ENCODE results near the gene ITGB5. TPM values are rescaled to one million over a fixed set of nuclear protein-coding genes. Genes with fewer than 3 reads are reported as not detected.
A peak's percentile ranks its signal among the peaks of the same experiment; 100 is the strongest.

The ITGB5 gene
- total and polyA plus RNA-seq, 2 donors (not counting 1 experiment from before 2014, with no cell fraction given) = 99.7 to 196 TPM

GRCh38 chr3:124882816-124883747 lies 4.1 kb downstream of the ITGB5 start:
- no peaks in the 10 kb centered on the region for H3K27me3 ChIP-seq (ENCODE audit: control insufficient read depth, insufficient read depth, low read length)
- no peak overlapping the region for H3K9ac ChIP-seq (ENCODE audit: insufficient read depth, low read length)
- no peak overlapping the region for H3K27ac ChIP-seq (ENCODE audit: insufficient read depth, low read length)
- peak in 1 of 2 donors; percentile 51 for DNase-seq (ENCODE audit: low read depth in 2 of 2)
- H3K36me3 ChIP-seq (ENCODE audit: control insufficient read depth, insufficient read depth, low read length) = no peaks in the 10 kb centered on the region
- TF ChIP-seq EZH2 (IDR thresholded peaks at IDR 0.05; ENCODE audit: low read length, missing control alignments) (no peak), CTCF (conservative IDR thresholded peaks at IDR 0.05 in 1 of 2, IDR thresholded peaks at IDR 0.05 in 1 of 2; ENCODE audit: low read depth in 1 of 2, low read length in 2 of 2) (no peak)
- H3K9me3 ChIP-seq (ENCODE audit: control insufficient read depth, insufficient read depth, low read depth, low read length) = no peaks in the 10 kb centered on the region
- peaks cover 16% of the 10 kb centered on the region for H3K4me1 ChIP-seq (ENCODE audit: control insufficient read depth, extremely low read depth, insufficient read depth, low read length)
- no peak overlapping the region for H3K4me3 ChIP-seq (replicated peaks in 1 of 4; ENCODE audit: control extremely low read depth in 1 of 4, insufficient read depth in 1 of 4, low read depth in 3 of 4, low read length in 4 of 4)
- peaks cover 1% of the 10 kb centered on the region for H4K20me1 ChIP-seq (ENCODE audit: control insufficient read depth, extremely low read depth, insufficient read depth, low read length)
- peaks cover 24% of the 10 kb centered on the region for H3K79me2 ChIP-seq (ENCODE audit: control insufficient read depth, insufficient read depth, low read length)
- H2AFZ ChIP-seq (ENCODE audit: low read length) = no peak overlapping the region
- H3K4me2 ChIP-seq (ENCODE audit: extremely low read depth, insufficient read depth, low read length) = no peak overlapping the region

- Histone ChIP-seq H3K79me2 (ENCODE audit: control insufficient read depth, insufficient read depth, low read length) (peaks cover 26% of the 10 kb centered on the region), H4K20me1 (ENCODE audit: control insufficient read depth, extremely low read depth, insufficient read depth, low read length) (peaks cover 1% of the 10 kb centered on the region), H3K9ac (ENCODE audit: insufficient read depth, low read length) (no peak overlapping the region), H3K4me1 (ENCODE audit: control insufficient read depth, extremely low read depth, insufficient read depth, low read length) (peaks cover 19% of the 10 kb centered on the region), H3K4me3 (replicated peaks in 1 of 4; ENCODE audit: control extremely low read depth in 1 of 4, insufficient read depth in 1 of 4, low read depth in 3 of 4, low read length in 4 of 4) (no peak overlapping the region), H3K9me3 (ENCODE audit: control insufficient read depth, insufficient read depth, low read depth, low read length) (no peaks in the 10 kb centered on the region), H3K27me3 (ENCODE audit: control insufficient read depth, insufficient read depth, low read length) (no peaks in the 10 kb centered on the region), H3K36me3 (ENCODE audit: control insufficient read depth, insufficient read depth, low read length) (no peaks in the 10 kb centered on the region), H3K27ac (ENCODE audit: insufficient read depth, low read length) (no peak overlapping the region), H3K4me2 (ENCODE audit: extremely low read depth, insufficient read depth, low read length) (no peak overlapping the region), H2AFZ (ENCODE audit: low read length) (no peak overlapping the region)
- peak in 1 of 2 donors; percentile 64 for DNase-seq (ENCODE audit: low read depth in 2 of 2)
- TF ChIP-seq EZH2 (IDR thresholded peaks at IDR 0.05; ENCODE audit: low read length, missing control alignments) (no peak), CTCF (conservative IDR thresholded peaks at IDR 0.05 in 1 of 2, IDR thresholded peaks at IDR 0.05 in 1 of 2; ENCODE audit: low read depth in 1 of 2, low read length in 2 of 2) (no peak)
Measured at GRCh38 chr3:124881976-124882697, 5.0 kb downstream of the ITGB5 start.

GRCh38 chr3:124879337-124879680 lies 7.9 kb downstream of the ITGB5 start:
- Histone ChIP-seq H3K27ac (ENCODE audit: insufficient read depth, low read length) (peak overlapping the region; percentile 57), H3K36me3 (ENCODE audit: control insufficient read depth, insufficient read depth, low read length) (no peaks in the 10 kb centered on the region), H2AFZ (ENCODE audit: low read length) (no peak overlapping the region), H3K79me2 (ENCODE audit: control insufficient read depth, insufficient read depth, low read length) (peaks cover 16% of the 10 kb centered on the region), H3K4me3 (replicated peaks in 1 of 4; ENCODE audit: control extremely low read depth in 1 of 4, insufficient read depth in 1 of 4, low read depth in 3 of 4, low read length in 4 of 4) (no peak overlapping the region), H3K9me3 (ENCODE audit: control insufficient read depth, insufficient read depth, low read depth, low read length) (no peaks in the 10 kb centered on the region), H3K27me3 (ENCODE audit: control insufficient read depth, insufficient read depth, low read length) (no peaks in the 10 kb centered on the region), H4K20me1 (ENCODE audit: control insufficient read depth, extremely low read depth, insufficient read depth, low read length) (peaks cover 1% of the 10 kb centered on the region), H3K9ac (ENCODE audit: insufficient read depth, low read length) (no peak overlapping the region), H3K4me1 (ENCODE audit: control insufficient read depth, extremely low read depth, insufficient read depth, low read length) (peaks cover 19% of the 10 kb centered on the region), H3K4me2 (ENCODE audit: extremely low read depth, insufficient read depth, low read length) (peak overlapping the region; percentile 58)
- TF ChIP-seq EZH2 (IDR thresholded peaks at IDR 0.05; ENCODE audit: low read length, missing control alignments) (no peak), CTCF (conservative IDR thresholded peaks at IDR 0.05 in 1 of 2, IDR thresholded peaks at IDR 0.05 in 1 of 2; ENCODE audit: low read depth in 1 of 2, low read length in 2 of 2) (no peak)
- no peak for DNase-seq (ENCODE audit: low read depth in 2 of 2)

All from fibroblast of lung (primary cell).